BJ (cell line): ENCODE measurements around the gene POU5F2. TPM values are rescaled to one million over a fixed set of nuclear protein-coding genes. Genes with fewer than 3 reads are reported as not detected.

Experiments used
- CTCF ChIA-PET: fragments of 350-600 bp; formaldehyde crosslinking; extraction: SDS; loops from one replicate; lab custom pipeline; 2021; ENCODE audit warnings: antibody characterized with exemption, inconsistent platforms; lab: Yijun Ruan, JAX
- POLR2A ChIA-PET: fragments of 300-600 bp; sonication (Branson Sonifier 250); formaldehyde crosslinking; extraction: SDS; loops from one replicate; lab custom pipeline; 2021; ENCODE audit warnings: antibody characterized with exemption; lab: Charles Lee
- DNase-seq: peaks from one replicate; pipeline ENCODE4 v3.0.0-alpha.2; 2011; ENCODE audit warnings: low read depth
- H3K27me3 ChIP-seq: 2 replicates; pipeline ENCODE4 v1.6.0; 2011; ENCODE audit warnings: low read length; ENCODE audit not compliant: control insufficient read depth, insufficient read depth
- H3K36me3 ChIP-seq: 2 replicates; pipeline ENCODE4 v1.5.1; 2011; ENCODE audit warnings: low read length; ENCODE audit not compliant: control insufficient read depth, insufficient read depth
- H3K4me3 ChIP-seq: 2 replicates; pipeline ENCODE4 v1.5.1; 2011; ENCODE audit warnings: low read depth, mild to moderate bottlenecking, control low read depth, low read length
- polyA plus RNA-seq: library from polyadenylated mRNA; depleted of rRNA; stranded (reverse); fragments of >200 nt; gene quantifications from 2 replicates; pipeline ENCODE4 v1.2.3, GENCODE V29; 2011
- TF ChIP-seq, protein P1 (sequence below): IDR thresholded peaks from 2 replicates; pipeline ENCODE4 v1.5.1; 2011; ENCODE audit warnings: low read depth, mild to moderate bottlenecking, control low read depth, inconsistent platforms, low read length, moderate library complexity; ENCODE audit not compliant: insufficient read depth

Gene POU5F2
- polyA plus RNA-seq, 1 experiment = 0.04 TPM

GRCh38 chr5:93726595-93726994 is 14.8 kb downstream of the POU5F2 start:
- Histone ChIP-seq H3K4me3 (no peak overlapping the region), H3K36me3 (no peaks in the 10 kb centered on the region), H3K27me3 (no peaks in the 10 kb centered on the region)
- CTCF ChIA-PET = no interaction called here
- no peak for DNase-seq
- TF ChIP-seq, protein P1, sequence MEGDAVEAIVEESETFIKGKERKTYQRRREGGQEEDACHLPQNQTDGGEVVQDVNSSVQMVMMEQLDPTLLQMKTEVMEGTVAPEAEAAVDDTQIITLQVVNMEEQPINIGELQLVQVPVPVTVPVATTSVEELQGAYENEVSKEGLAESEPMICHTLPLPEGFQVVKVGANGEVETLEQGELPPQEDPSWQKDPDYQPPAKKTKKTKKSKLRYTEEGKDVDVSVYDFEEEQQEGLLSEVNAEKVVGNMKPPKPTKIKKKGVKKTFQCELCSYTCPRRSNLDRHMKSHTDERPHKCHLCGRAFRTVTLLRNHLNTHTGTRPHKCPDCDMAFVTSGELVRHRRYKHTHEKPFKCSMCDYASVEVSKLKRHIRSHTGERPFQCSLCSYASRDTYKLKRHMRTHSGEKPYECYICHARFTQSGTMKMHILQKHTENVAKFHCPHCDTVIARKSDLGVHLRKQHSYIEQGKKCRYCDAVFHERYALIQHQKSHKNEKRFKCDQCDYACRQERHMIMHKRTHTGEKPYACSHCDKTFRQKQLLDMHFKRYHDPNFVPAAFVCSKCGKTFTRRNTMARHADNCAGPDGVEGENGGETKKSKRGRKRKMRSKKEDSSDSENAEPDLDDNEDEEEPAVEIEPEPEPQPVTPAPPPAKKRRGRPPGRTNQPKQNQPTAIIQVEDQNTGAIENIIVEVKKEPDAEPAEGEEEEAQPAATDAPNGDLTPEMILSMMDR = no peak
- POLR2A ChIA-PET = no interaction called here

DNA sequence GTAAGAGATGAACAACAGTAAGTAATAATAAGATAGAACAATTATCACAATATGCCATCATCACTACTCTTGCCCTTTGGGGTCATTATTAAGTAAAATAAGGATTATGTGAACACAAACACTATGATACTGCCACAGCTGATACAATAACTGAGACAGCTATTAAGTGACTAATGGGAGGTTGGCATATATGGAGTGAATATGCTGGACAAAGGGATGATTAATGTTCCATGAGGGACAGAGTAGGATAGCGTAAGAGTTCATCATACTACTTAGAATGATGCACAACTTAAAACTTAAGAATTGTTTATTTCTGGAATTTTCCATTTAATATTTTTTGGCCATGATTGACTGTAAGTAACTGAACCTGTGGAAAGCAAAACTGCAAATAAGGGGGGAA is 16.6 kb downstream of the POU5F2 start:
- CTCF ChIA-PET = no interaction called here
- H3K4me3 ChIP-seq = no peak overlapping the region
- TF ChIP-seq, protein P1 = no peak
- no peaks in the 10 kb centered on the region for H3K36me3 ChIP-seq
- no peaks in the 10 kb centered on the region for H3K27me3 ChIP-seq
- POLR2A ChIA-PET = interaction anchor here (0.6 kb wide), 1 partner anchor 69 kb away, joined by 3 read pairs; no protein-coding TSS in a partner anchor
- DNase-seq = no peak

- TF ChIP-seq, protein P1 = no peak
- ChIA-PET CTCF (interaction anchor here (0.6 to 1.1 kb wide), 6 partner anchors 41 to 1896 kb away, joined by 3 to 7 read pairs (median 3); no protein-coding TSS in a partner anchor), POLR2A (no interaction called here)
- DNase-seq = no peak
- H3K4me3 ChIP-seq = no peak overlapping the region
- no peaks in the 10 kb centered on the region for H3K36me3 ChIP-seq
- H3K27me3 ChIP-seq = no peaks in the 10 kb centered on the region
These were observed 17.7 kb downstream of the POU5F2 start for GRCh38 chr5:93723681-93724080.

- no peak overlapping the region for H3K4me3 ChIP-seq
- CTCF ChIA-PET = interaction anchor here (0.7 to 1.1 kb wide), 4 partner anchors 41 to 116 kb away, joined by 3 to 7 read pairs (median 4); no protein-coding TSS in a partner anchor
- TF ChIP-seq, protein P1 = no peak
- no peaks in the 10 kb centered on the region for H3K36me3 ChIP-seq
- H3K27me3 ChIP-seq = no peaks in the 10 kb centered on the region
- no peak for DNase-seq
- POLR2A ChIA-PET = no interaction called here
These were observed 18.4 kb downstream of the POU5F2 start for GRCh38 chr5:93723005-93723404.

- no peaks in the 10 kb centered on the region for H3K36me3 ChIP-seq
- DNase-seq = no peak
- ChIA-PET CTCF (no interaction called here), POLR2A (no interaction called here)
- H3K4me3 ChIP-seq = no peak overlapping the region
- TF ChIP-seq, protein P1 = no peak
- no peaks in the 10 kb centered on the region for H3K27me3 ChIP-seq
These were observed 18.8 kb downstream of the POU5F2 start for GRCh38 chr5:93722588-93722987.
